GM12892 (cell line): ENCODE results near the gene OR8G1.
A peak's percentile ranks its signal among the peaks of the same experiment; 100 is the strongest.
"Not testable (repeated sequence)": the region's sequence is repeated elsewhere in the genome, so short reads cannot be mapped to it uniquely, and the experiment has no call there.

Experiments used
- DNase-seq: peaks from one replicate; pipeline ENCODE4 v3.0.0; 2011; ENCODE audit not compliant: insufficient read length
- FAIRE-seq: peaks from 2 replicates; lab custom pipeline; 2011; peaks lifted over from hg19 to GRCh38; lab: Jason Lieb, UNC
- POLR2A ChIP-seq: IDR thresholded peaks from 2 replicates; pipeline ENCODE4 v1.6.1; 2011; ENCODE audit warnings: low read depth, low read length, control low read depth
- POLR2AphosphoS5 ChIP-seq: IDR thresholded peaks from 2 replicates; pipeline ENCODE4 v1.6.1; 2011; ENCODE audit warnings: low read depth, low read length, control low read depth
- TAF1 ChIP-seq: IDR thresholded peaks from 2 replicates; pipeline ENCODE4 v1.6.1; 2011; ENCODE audit warnings: low read depth, mild to moderate bottlenecking, control low read depth, low read length, borderline replicate concordance

The OR8G1 gene

GRCh38 chr11:124207102-124207792, 33.6 kb upstream of the OR8G1 start:
- no peak for TF ChIP-seq POLR2AphosphoS5
- TF ChIP-seq TAF1, result no peak
- TF ChIP-seq POLR2A, result no peak
- FAIRE-seq, result no peak
- no peak for DNase-seq

DNA sequence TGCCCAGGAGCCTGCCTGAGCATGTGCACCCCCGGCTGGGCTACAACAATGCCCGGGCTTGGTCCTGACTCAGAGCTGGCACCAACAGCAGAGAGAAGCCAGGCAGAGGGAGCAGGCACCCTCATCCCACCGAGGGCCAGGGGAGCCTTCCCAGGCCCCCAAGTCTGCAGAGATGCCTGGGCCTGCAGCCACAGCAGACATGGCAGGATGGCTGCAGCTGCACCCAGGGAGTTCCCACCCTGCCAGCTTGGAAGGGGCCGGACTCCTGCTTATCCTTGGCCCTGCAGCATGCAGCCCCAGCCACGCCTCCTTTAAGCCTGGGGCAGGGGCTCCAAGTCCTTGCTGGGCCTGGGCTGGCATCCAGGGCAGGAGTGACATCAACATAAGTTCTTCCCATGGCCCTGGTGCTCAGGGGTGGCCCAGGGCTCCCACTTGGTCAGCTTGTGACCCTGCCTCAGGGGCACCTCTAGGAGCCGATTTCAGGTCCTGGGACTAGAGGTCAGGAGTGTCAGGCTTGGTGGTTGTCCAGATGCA, 31.0 kb upstream of the OR8G1 start:
- no peak for TF ChIP-seq POLR2A
- no peak for TF ChIP-seq TAF1
- TF ChIP-seq POLR2AphosphoS5, result no peak
- no peak for DNase-seq
- FAIRE-seq, result no peak

DNA sequence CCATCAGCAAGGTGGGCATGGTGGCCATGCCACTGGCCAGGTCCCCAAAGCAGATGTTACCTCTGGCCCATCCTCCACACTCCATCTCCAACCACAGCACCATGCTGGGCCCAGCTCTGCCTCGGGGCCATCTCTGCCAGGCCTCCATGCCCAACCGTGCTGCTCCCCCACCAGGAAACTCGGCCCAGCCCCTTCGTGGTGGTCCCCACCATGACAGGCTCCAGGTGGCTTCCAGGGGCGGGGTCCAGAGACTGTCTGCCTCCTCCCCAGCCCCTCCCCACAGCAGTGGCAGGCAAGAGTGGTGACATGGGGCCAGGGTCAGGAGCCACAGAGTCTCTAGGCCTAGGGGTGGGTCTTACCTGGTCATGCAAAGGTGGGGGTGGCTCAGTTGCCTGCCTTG, 30.5 kb upstream of the OR8G1 start:
- FAIRE-seq, result no peak

DNA sequence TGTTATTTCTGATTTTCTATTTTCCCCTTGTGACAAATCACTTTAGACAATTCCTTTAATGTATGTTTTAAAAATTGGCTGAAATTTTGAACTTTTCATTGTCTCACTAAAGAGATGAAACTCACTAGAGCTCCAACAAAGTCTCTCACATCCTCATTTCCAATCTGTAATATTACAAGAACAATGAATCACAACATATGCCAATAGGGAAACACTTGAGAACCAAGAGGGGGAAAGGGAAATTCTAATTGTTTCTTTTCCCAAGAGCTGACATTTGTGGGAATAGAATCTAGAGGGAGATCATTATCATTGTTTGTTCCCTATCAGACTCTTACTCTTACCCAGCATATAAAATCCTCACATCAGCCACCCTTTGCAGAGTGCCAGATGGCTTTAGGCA, 29.6 kb upstream of the OR8G1 start:
- FAIRE-seq, result no peak
- TF ChIP-seq POLR2AphosphoS5, result no peak
- TF ChIP-seq POLR2A, result no peak
- no peak for DNase-seq

More for the DNA sequence above, 30.5 kb upstream of the OR8G1 start:
- no peak for TF ChIP-seq TAF1
- no peak for TF ChIP-seq POLR2AphosphoS5
- TF ChIP-seq POLR2A, result no peak
- no peak for DNase-seq

DNA sequence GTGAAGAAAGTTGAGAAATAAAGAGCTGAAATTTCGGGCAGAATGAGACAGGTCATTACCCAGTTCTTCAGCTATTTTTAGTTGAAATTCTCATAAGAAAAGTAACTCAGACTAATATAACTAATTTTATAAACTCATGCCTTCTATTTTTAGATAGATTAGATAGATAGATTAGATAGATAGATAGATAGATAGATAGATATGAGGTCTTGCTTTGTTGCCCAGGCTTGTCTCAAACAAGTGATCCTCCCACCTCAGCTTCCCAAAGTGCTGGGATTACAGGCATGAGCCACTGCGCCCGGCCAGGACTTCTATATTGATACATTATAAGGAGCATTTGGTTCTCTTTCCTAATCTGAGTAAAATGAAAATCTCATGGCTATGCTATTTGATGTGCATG, 26.9 kb upstream of the OR8G1 start:
- no peak for DNase-seq
- TF ChIP-seq TAF1 (no peak), POLR2AphosphoS5 (no peak), POLR2A (no peak)
- no peak for FAIRE-seq

- FAIRE-seq, result no peak
- TF ChIP-seq POLR2A, result no peak
- no peak for TF ChIP-seq TAF1
- TF ChIP-seq POLR2AphosphoS5, result no peak
- no peak for DNase-seq
Observed at GRCh38 chr11:124219126-124219525, 21.8 kb upstream of the OR8G1 start.

DNA sequence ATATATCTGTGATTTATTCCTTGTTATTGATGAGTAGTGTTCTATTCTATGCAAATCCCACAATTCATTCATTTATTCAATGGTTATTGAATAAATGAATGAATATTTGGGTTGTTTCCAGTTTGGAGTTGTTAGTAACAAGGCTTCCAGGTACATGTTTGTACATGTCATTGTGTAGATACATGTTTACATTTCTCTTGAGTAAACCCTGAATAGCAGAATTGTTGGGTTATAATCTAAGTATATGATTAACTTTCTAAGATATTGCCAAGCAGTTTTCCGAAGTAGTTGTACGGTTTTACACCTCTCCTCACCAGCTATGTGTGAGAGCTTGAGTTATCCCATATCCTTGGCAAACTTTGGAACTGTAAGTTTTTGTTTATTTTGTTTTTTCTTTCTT, 18.5 kb upstream of the OR8G1 start:
- TF ChIP-seq POLR2A, result no peak
- FAIRE-seq, result peak; percentile 36
- DNase-seq, result no peak

GRCh38 chr11:124224618-124225423, 16.1 kb upstream of the OR8G1 start:
- DNase-seq, result not testable (repeated sequence)
- peak; percentile 50 for FAIRE-seq

DNA sequence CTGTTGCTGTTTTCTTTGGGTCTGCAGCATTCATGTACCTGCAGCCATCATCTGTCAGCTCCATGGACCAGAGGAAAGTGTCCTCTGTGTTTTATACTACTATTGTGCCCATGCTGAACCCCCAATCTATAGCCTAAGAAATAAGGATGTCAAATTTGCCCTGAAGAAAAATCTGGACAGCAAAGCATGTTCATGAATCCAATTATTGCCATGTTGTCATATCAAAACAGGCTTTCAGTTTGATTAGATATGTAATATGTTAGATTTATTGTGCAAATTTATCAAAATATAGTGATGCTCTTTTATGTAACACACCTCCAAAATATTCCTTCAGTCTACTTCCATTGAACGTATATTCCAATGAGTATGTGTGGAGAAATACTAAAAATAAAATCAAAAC, 15.4 kb upstream of the OR8G1 start:
- no peak for DNase-seq
- TF ChIP-seq POLR2A (no peak), POLR2AphosphoS5 (no peak), TAF1 (no peak)
- FAIRE-seq, result no peak

- TF ChIP-seq POLR2AphosphoS5 (no peak), TAF1 (no peak), POLR2A (no peak)
- FAIRE-seq, result no peak
- no peak for DNase-seq
Observed at GRCh38 chr11:124233376-124233775, 7.5 kb upstream of the OR8G1 start.

GRCh38 chr11:124238512-124238911, 2.4 kb upstream of the OR8G1 start:
- FAIRE-seq (no peak), DNase-seq (no peak)
- TF ChIP-seq POLR2A (no peak), POLR2AphosphoS5 (no peak), TAF1 (no peak)

- not testable (repeated sequence) for FAIRE-seq, DNase-seq
Observed at GRCh38 chr11:124249869-124250268, 9.0 kb downstream of the OR8G1 start.

DNA sequence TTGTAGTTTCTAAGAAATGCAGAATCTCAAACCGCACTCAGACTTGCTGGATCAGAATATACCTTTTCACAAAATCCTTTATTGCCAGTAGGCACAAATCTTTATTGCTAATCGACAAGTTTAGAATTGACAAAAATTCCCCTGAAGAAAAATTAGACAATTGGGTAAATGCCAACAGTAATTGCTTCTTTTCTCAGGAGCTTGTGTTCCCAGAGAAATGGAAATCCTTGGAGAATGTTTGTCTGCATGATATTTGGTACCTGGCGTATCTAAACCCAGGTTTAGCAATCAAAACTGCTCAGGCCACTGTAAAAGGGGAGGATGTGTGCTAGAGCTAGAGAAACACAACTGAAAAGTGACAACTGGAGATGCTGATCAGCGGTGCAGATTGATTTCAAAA, 15.2 kb downstream of the OR8G1 start, which contains the start of gene OR8G5:
Gene OR8G5 (plus strand): TSS at position 301 of the 400 bp plus-strand sequence. CDS start 8,556 bp downstream, outside the sequence.
- FAIRE-seq (no peak), DNase-seq (no peak)
- no peak for TF ChIP-seq TAF1
- no peak for TF ChIP-seq POLR2AphosphoS5
- TF ChIP-seq POLR2A, result no peak

DNA sequence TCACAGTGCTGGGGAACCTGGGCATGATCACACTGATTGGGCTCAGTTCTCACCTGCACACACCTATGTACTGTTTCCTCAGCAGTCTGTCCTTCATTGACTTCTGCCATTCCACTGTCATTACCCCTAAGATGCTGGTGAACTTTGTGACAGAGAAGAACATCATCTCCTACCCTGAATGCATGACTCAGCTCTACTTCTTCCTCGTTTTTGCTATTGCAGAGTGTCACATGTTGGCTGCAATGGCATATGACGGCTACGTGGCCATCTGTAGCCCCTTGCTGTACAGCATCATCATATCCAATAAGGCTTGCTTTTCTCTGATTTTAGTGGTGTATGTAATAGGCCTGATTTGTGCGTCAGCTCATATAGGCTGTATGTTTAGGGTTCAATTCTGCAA, 24.1 kb downstream of the OR8G1 start:
- not testable (repeated sequence) for DNase-seq
- FAIRE-seq, result peak; percentile 69

DNA sequence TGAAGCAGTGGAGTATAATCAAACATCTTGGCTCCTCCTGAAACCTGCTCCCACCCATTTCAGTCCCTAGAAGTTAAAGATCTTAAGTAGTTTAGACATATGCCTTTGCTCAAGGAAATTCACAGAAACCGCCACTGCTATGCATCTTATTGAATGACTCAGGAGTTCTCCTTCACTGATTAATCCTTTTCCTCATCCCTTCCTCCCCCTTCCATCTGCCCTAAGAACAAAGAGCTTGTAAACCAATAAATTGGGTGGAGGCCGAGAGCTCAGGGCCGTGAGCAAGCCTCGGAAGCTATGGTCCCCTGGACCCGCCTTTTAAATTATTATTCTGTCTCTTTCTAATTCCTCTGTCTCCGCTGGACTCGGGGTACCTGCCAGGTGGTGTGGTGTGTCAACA, 30.0 kb downstream of the OR8G1 start:
- not testable (repeated sequence) for FAIRE-seq, DNase-seq
